CD4-positive, alpha-beta T cell treated with Interleukin-2 at 100 ng/mL for 4 hours (primary cell): ENCODE data around the gene PSMD12.
"Not testable (repeated sequence)": the region's sequence is repeated elsewhere in the genome, so short reads cannot be mapped to it uniquely, and the experiment has no call there.

Source experiments
- DNase-seq: peaks from one replicate; pipeline ENCODE4 v3.0.0-alpha.2; 2020; ENCODE audit warnings: low spot score

PSMD12 gene

GRCh38 chr17:67353929-67354574 is 12.3 kb downstream of the PSMD12 start:
- DNase-seq: no peak

DNA sequence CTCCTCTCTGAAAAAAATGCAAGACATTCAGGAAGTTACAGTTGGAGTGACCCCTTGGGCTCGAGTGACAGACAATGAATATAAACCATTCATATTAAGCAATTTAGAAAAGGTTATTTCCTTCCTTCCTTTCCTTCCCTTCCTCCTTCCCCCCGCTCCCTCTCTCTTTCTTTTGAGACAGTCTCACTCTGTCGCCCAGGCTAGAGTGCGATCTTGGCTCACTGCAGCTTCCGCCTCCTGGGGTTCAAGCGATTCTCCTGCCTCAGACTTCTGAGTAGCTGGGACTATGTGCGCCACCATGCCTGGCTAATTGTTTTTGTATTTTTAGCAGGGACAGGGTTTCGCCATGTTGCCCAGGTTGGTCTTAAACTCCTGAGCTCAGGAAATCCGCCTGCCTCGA is 13.2 kb downstream of the PSMD12 start:
- DNase-seq: no peak

- no peak for DNase-seq
Measured at GRCh38 chr17:67349420-67349819, 17.0 kb downstream of the PSMD12 start.

DNA sequence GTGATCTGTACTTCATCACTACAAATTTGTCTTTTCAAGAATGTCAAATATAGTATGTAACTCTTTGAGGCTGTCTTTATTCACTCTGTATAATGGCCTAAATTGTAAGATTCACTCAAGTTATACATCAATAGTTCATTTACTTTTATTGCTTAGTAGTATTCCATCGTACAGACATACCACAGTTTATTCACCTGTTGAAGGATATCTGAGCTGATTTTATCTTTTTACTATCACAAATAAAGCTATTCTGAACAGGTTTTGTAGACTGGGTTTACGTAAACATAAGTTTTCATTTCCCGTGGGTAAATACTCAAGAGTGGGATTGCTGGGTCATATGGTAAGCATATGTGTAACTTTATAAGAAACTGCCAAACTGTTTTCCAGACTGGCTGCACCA is 18.6 kb downstream of the PSMD12 start:
- no peak for DNase-seq

DNA sequence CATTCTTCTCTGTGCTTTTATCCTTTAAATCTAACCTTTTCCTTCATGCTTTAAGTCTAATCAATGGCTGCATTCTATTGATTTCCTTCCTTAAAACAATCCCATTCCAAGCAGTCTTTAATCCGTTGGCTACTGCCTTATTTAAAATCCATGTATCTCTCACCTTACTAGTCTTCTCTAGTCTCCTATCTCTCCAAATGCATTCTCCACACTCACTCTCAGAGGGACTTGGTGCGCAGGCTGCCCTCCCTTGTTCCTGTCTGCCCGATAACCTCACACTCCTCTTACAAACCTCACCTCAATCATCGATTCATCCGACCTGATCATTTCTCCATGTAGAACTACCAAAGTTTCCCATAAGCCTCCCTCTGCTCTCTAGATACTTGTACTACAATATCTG is 23.1 kb downstream of the PSMD12 start:
- no peak for DNase-seq

- DNase-seq: not testable (repeated sequence)
Measured at GRCh38 chr17:67338353-67338752, 28.0 kb downstream of the PSMD12 start.

- DNase-seq: no peak
Measured at GRCh38 chr17:67336859-67337258, 29.5 kb downstream of the PSMD12 start.

DNA sequence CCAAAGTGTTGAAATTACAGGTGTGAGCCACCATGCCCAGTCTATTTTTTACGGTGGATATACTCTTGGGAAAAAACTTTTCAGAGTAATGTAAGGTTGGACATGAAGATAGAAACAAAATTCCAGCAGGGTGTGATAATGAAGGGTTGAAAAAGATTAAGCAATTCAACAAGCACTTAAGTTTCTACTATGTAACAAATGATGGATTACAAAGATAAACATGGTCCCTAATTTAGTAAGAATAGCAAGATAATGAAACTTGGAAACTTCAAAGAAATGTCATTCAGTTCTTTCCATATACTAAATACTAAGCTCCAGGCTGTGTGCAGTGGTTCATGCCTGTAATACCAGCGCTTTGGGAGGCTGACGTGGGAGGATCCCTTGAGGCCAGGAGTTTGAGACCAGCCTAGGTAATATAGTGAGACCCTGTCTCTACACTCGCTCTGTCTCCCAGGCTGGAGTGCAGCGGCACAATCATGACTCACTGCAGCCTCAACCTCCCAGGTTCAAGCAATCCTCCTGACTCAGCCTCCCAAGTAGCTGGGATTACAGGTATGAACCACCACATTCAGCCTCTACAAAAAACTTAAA is 31.0 kb downstream of the PSMD12 start:
- DNase-seq: no peak

GRCh38 chr17:67332162-67332508 is 34.2 kb downstream of the PSMD12 start:
- DNase-seq: not testable (repeated sequence)

DNA sequence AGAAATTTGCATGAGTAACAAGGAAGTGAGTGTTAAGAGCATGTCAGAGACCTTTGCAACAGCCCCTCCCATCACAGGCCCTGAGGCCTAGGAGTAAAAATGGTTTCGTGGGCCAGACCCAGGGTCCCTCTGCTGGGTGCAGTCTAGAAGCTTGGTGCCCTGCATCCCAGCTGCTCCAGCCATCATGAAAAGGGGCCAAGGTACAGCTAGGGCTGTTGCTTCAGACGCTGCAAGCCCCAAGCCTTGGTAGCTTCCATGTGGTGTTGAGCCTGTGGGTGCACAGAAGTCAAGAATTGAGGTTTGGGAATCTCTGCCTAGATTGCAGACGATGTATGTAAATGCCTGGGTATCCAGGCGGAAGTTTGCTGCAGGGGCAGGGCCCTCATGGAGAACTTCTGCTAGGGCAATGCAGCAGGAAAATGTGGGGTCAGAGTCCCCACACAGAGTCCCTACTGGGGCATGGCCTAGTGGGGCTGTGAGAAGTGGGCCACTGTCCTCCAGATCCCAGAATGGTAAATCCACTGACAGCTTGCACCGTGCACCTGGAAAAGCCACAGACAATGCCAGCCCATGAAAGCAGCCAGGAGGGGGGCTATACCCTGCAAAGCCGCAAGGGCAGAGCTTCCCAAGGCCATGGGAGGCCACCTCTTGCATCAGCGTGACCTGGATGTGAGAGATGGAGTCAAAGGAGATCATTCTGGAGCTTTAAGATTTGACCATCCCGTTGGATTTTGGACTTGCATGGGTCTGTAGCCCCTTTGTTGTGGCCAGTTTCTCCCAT is 34.8 kb downstream of the PSMD12 start:
- not testable (repeated sequence) for DNase-seq

- DNase-seq: no peak
Measured at GRCh38 chr17:67328026-67328425, 38.4 kb downstream of the PSMD12 start.

- not testable (repeated sequence) for DNase-seq
Measured at GRCh38 chr17:67326959-67327745, 39.2 kb downstream of the PSMD12 start.

DNA sequence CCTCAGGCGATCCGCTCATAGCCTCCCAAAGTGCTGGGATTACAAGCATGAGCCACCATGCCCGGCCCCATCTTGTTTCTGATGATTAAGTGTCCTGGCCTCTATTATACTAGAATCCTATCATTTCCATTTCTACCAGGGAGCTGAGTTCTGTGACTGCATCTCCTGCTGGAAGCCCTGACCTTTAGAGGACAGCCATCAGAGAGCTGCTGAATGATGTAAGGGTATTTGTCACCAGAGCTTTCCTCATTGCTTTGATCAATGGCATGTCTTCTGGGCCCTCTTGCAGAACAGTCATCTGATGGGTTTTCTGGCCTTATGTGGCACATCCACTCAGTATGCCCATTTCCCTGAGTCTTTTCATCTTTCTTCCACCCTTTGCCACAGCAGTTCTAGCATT is 39.9 kb downstream of the PSMD12 start:
- DNase-seq: no peak

GRCh38 chr17:67324330-67324729 is 42.0 kb downstream of the PSMD12 start:
- DNase-seq: no peak

GRCh38 chr17:67323445-67323844 is 42.9 kb downstream of the PSMD12 start:
- DNase-seq: no peak

GRCh38 chr17:67322042-67322787 is 44.2 kb downstream of the PSMD12 start:
- DNase-seq: no peak

GRCh38 chr17:67321486-67321885 is 44.9 kb downstream of the PSMD12 start:
- not testable (repeated sequence) for DNase-seq

DNA sequence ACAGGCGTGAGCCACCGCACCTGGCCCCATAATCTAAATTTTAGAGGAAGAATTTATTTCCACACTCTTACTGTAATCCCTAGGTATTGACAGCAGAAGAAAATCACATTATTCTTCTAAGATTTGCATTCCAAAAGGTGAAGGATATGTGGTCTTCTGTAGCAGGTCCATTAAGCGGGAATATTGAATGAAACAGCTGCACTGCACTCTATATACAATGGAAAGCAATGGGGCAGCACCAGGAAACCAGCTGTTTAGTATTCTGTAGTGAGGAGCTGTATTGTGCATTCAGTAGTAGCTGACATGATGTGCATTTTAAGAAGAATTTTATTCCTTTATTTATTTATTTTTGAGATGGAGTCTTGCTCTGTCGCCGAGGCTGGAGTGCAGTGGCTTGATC is 49.6 kb downstream of the PSMD12 start:
- DNase-seq: no peak

DNA sequence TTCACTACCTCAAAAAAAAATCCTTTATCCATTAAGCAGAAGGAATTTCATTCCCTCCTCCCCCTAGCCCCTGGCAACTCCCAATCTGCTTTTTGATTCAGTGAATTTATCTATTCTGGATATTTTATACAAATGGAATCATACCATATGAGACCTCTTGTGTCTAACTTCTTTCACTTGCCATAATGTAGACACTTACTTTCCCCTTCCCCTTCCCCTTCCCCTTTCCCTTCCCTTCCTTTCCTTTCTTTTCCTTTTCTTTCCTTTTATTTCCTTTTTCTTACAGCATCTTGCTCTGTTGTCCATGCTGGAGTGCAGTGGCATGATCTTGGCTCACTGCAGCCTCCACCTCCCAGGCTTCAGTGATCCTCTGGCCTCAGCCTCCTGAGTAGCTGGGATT is 50.5 kb downstream of the PSMD12 start:
- no peak for DNase-seq

- no peak for DNase-seq
Measured at GRCh38 chr17:67312265-67312664, 54.1 kb downstream of the PSMD12 start.

- DNase-seq: no peak
Measured at GRCh38 chr17:67311575-67311974, 54.8 kb downstream of the PSMD12 start.

DNA sequence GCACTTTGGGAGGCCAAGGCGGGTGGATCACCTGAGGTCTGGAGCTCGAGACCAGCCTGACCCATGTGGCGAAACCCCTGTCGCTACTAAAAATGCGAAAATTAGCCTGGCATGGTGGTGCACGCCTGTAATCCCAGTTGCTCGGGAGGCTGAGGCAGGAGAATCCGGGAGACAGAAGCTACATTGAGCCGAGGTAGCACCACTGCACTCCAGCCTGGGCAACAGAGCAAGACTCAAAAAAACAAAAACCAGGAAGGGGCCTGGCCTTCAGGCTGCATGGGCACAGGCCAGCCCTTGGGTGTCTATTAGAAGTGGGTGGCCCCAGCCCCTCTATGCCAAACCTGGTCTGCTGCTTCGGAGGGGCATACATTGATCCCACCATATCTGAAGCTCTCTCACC is 56.0 kb downstream of the PSMD12 start:
- DNase-seq: no peak
